ENCODE results near the gene IRAG1. TPM values are rescaled to one million over a fixed set of nuclear protein-coding genes. Genes with fewer than 3 reads are reported as not detected.

Gene IRAG1
- total and polyA plus RNA-seq, 2 of the 13 experiments (the other 11 are each of a cell fraction or from before 2014, with no cell fraction given): 0.13 to 0.20 TPM

DNA sequence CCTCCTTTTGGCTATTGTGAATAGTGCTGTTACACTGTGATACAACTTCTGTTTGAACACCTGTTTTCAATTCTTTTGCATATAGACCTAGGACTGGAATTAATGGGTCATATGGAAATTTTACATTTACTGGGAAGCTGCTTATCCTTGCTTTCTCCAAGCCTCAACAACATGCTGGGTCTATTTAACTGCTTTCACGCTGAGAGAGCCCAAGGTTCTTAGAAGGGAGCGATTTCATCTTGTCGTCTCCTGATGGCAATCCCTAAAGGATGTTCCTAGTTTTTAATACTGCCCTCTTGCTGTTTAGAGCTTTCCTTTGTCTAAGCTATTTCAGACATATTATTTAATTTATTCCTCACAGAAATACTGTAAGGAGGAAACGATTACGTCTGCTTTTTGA lies 15.5 kb downstream of the IRAG1 start (continued):
- TF ChIP-seq, protein P1, sequence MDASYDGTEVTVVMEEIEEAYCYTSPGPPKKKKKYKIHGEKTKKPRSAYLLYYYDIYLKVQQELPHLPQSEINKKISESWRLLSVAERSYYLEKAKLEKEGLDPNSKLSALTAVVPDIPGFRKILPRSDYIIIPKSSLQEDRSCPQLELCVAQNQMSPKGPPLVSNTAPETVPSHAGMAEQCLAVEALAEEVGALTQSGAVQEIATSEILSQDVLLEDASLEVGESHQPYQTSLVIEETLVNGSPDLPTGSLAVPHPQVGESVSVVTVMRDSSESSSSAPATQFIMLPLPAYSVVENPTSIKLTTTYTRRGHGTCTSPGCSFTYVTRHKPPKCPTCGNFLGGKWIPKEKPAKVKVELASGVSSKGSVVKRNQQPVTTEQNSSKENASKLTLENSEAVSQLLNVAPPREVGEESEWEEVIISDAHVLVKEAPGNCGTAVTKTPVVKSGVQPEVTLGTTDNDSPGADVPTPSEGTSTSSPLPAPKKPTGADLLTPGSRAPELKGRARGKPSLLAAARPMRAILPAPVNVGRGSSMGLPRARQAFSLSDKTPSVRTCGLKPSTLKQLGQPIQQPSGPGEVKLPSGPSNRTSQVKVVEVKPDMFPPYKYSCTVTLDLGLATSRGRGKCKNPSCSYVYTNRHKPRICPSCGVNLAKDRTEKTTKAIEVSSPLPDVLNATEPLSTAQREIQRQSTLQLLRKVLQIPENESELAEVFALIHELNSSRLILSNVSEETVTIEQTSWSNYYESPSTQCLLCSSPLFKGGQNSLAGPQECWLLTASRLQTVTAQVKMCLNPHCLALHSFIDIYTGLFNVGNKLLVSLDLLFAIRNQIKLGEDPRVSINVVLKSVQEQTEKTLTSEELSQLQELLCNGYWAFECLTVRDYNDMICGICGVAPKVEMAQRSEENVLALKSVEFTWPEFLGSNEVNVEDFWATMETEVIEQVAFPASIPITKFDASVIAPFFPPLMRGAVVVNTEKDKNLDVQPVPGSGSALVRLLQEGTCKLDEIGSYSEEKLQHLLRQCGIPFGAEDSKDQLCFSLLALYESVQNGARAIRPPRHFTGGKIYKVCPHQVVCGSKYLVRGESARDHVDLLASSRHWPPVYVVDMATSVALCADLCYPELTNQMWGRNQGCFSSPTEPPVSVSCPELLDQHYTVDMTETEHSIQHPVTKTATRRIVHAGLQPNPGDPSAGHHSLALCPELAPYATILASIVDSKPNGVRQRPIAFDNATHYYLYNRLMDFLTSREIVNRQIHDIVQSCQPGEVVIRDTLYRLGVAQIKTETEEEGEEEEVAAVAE (CRISPR knock-in tag; IDR thresholded peaks at IDR 0.05; ENCODE audit: borderline replicate concordance): no peak
- TF ChIP-seq SMAD1 (CRISPR knock-in tag; IDR thresholded peaks at IDR 0.05; ENCODE audit: borderline replicate concordance, low read depth) (no peak), GATA4 (IDR thresholded peaks at IDR 0.05; ENCODE audit: borderline replicate concordance, low read depth) (no peak), CENPT (CRISPR knock-in tag; IDR thresholded peaks at IDR 0.05; ENCODE audit: low read depth) (no peak), CC2D1A (CRISPR knock-in tag; IDR thresholded peaks at IDR 0.05) (no peak)

DNA sequence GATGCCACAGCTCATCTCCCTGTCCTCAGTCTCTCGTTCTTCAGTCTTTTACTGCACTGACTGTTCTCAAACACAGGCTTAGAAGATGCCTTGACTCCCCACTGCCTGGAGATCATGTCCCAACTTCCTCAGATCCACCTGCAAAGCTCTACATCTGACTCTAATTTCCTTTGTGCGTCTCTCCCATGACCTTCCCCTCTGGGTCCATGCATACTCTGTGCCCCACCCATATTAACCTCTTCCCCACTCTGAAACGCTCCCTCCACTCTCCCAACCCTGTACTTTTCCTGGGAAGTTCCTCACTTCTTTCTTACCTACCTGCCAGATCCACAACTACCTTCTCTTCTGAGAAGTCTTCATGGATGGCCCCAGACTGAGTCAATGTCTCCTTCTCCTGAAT lies 16.6 kb downstream of the IRAG1 start:
- BruUV-seq (replicated peaks): no TSS peak
- ATAC-seq: no peak
- Histone ChIP-seq H3K27me3 (ENCODE audit: control insufficient read depth in 1 of 2, insufficient read depth in 2 of 2, low read length in 2 of 2) (peaks cover 2 to 33% of the 10 kb centered on the region in 2 experiments; a peak in 3 of 5 replicates), H3K4me2 (ENCODE audit: low read depth, low read length) (no peak overlapping the region), H3K9ac (ENCODE audit: insufficient read depth, low read depth, low read length) (no peak overlapping the region), H3K36me3 (replicated peaks in 1 of 2; ENCODE audit: control insufficient read depth in 1 of 2, insufficient read depth in 2 of 2, low read length in 2 of 2) (no peaks in the 10 kb centered on the region), H3K9me3 (ENCODE audit: low read length) (no peaks in the 10 kb centered on the region), H3K79me2 (ENCODE audit: insufficient read depth, low read length) (no peaks in the 10 kb centered on the region), H3K4me3 (replicated peaks in 1 of 3; ENCODE audit: insufficient read depth in 1 of 3, low read depth in 2 of 3, low read length in 3 of 3) (no peak overlapping the region), H4K20me1 (ENCODE audit: insufficient read depth, low read length) (no peaks in the 10 kb centered on the region), H2AFZ (ENCODE audit: low read length) (no peak overlapping the region), H3K4me1 (ENCODE audit: insufficient read depth, low read length) (no peaks in the 10 kb centered on the region), H3K27ac (ENCODE audit: extremely low read length, insufficient read depth, low read length) (no peak overlapping the region)
- ChIA-PET POLR2A (no interaction called here), CTCF (ENCODE audit: low intra/inter-chr PET ratio, low total read pairs) (no interaction called here)
- no peak for FAIRE-seq
- intact Hi-C loops (cut with micrococcal nuclease; ENCODE audit: unreplicated experiment): no loop called here
- 13% methylated on average over 3 of the region's 3 CpGs for WGBS (ENCODE audit: low lambda C conversion rate)
- TF ChIP-seq MYNN (CRISPR knock-in tag; IDR thresholded peaks at IDR 0.05; ENCODE audit: low read depth): no peak
- TF ChIP-seq, protein P2, sequence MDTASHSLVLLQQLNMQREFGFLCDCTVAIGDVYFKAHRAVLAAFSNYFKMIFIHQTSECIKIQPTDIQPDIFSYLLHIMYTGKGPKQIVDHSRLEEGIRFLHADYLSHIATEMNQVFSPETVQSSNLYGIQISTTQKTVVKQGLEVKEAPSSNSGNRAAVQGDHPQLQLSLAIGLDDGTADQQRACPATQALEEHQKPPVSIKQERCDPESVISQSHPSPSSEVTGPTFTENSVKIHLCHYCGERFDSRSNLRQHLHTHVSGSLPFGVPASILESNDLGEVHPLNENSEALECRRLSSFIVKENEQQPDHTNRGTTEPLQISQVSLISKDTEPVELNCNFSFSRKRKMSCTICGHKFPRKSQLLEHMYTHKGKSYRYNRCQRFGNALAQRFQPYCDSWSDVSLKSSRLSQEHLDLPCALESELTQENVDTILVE (CRISPR knock-in tag; IDR thresholded peaks at IDR 0.05): no peak
- TF ChIP-seq FOSL1 (CRISPR knock-in tag; IDR thresholded peaks at IDR 0.05; ENCODE audit: borderline replicate concordance): no peak
- no peak for TF ChIP-seq ZNF614 (CRISPR knock-in tag; IDR thresholded peaks at IDR 0.05; ENCODE audit: borderline replicate concordance)
- no peak for TF ChIP-seq ZNF790 (CRISPR knock-in tag; IDR thresholded peaks at IDR 0.05; ENCODE audit: borderline replicate concordance)
- no peak for DNase-seq (ENCODE audit: low spot score)
- in situ Hi-C loops (cut with HindIII; ENCODE audit: extremely low pct_ligation_motif_present, low pct_unique_long_range_greater_than_20kb): no loop called here
